Effector memory CD4-positive, alpha-beta T cell (primary cell): ENCODE results near the gene TUT7.
"Not testable (repeated sequence)": the region's sequence is repeated elsewhere in the genome, so short reads cannot be mapped to it uniquely, and the experiment has no call there.

ENCODE experiments used
- DNase-seq, 3 donors: peaks; one replicate each; pipeline ENCODE4 v3.0.0-alpha.2; 2020
- H3K27ac ChIP-seq: 2 replicates; pipeline ENCODE4 v1.7.0; 2013; ENCODE audit warnings: mild to moderate bottlenecking, low read length, moderate library complexity; ENCODE audit not compliant: insufficient read depth, poor library complexity, severe bottlenecking
- H3K27me3 ChIP-seq: replicated peaks from 2 replicates; pipeline ENCODE4 v1.7.0; 2013; ENCODE audit warnings: mild to moderate bottlenecking, low read length; ENCODE audit not compliant: insufficient read depth, control insufficient read depth, poor library complexity, severe bottlenecking
- H3K36me3 ChIP-seq: 2 replicates; pipeline ENCODE4 v1.7.0; 2013; ENCODE audit warnings: mild to moderate bottlenecking, low read length, moderate library complexity; ENCODE audit not compliant: control insufficient read depth, insufficient read depth
- H3K4me1 ChIP-seq: 2 replicates; pipeline ENCODE4 v1.7.0; 2013; ENCODE audit warnings: low read length, mild to moderate bottlenecking; ENCODE audit not compliant: control insufficient read depth, insufficient read depth, poor library complexity, severe bottlenecking
- H3K4me3 ChIP-seq: 2 replicates; pipeline ENCODE4 v1.7.0; 2013; ENCODE audit warnings: low read length, low read depth, mild to moderate bottlenecking; ENCODE audit not compliant: insufficient read depth, poor library complexity, severe bottlenecking
- H3K9me3 ChIP-seq: 2 replicates; pipeline ENCODE4 v1.7.0; 2013; ENCODE audit warnings: mild to moderate bottlenecking, low read length, moderate library complexity; ENCODE audit not compliant: control insufficient read depth

The TUT7 gene

DNA sequence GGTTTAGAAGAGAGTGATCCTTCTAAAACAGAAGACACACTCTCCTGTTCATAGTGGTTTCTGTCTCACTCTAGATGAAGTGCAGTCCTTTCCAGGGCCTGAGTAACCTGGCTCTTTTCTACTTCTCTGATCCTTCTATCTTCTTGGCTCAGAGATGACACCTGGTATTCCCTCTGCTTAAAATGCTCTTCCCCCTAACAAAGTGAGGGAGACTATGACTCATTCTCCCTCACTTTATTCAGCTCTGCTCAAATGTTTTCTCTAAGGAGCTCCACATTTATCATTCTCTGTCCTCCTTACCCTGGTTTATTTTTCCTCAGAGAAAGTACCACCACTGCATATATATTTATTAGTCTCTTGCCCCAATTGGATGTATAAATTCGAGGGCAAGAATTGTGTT, 24.6 kb downstream of the TUT7 start:
- DNase-seq: no peak
- Histone ChIP-seq H3K27ac (no peak overlapping the region), H3K27me3 (no peaks in the 10 kb centered on the region), H3K36me3 (peaks cover 53% of the 10 kb centered on the region), H3K4me3 (no peak overlapping the region), H3K9me3 (no peaks in the 10 kb centered on the region), H3K4me1 (no peaks in the 10 kb centered on the region)

DNA sequence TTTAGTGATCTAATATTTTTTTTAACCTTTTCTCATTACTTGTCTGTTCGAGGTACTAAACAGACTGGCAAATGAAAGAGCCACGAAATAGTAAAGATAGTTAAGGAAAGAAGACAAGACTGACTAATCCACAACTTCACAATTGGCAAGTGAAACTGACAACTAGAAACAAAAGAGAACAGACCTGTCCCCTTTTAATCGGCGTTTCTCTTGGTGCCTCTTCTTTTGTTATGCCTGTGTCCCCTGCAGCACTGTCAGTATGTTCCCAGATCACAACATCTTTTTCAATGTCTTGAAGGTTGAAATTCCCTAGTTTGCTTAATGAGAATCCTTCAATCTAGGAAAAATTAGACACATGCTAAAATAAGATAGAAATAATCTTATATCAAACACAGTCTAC, 26.1 kb downstream of the TUT7 start:
- Histone ChIP-seq H3K27ac (no peak overlapping the region), H3K27me3 (no peaks in the 10 kb centered on the region), H3K4me3 (no peak overlapping the region), H3K36me3 (peaks cover 57% of the 10 kb centered on the region), H3K4me1 (no peaks in the 10 kb centered on the region), H3K9me3 (no peaks in the 10 kb centered on the region)
- DNase-seq: no peak

DNA sequence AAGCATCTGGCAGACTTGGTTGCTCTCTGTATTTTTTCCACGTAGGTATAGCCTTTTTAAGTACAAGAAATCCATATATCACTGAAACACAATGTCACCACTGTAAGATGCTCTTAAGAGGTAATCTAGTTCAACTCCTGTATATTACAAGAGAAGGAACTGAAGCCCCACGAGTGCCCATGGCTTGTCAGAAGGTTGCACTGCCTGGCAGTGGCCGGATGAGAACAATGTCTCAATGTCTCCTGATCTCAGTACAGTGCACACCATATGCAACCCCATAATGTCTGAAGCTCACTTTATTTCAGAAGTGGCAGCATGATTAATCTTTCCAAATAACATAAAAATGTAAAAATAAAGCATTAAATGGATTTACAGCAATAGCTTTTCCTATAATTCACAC, 27.7 kb downstream of the TUT7 start:
- H3K4me1 ChIP-seq: no peaks in the 10 kb centered on the region
- no peaks in the 10 kb centered on the region for H3K27me3 ChIP-seq
- H3K27ac ChIP-seq: no peak overlapping the region
- H3K9me3 ChIP-seq: no peaks in the 10 kb centered on the region
- peaks cover 68% of the 10 kb centered on the region for H3K36me3 ChIP-seq
- no peak overlapping the region for H3K4me3 ChIP-seq
- DNase-seq: no peak

DNA sequence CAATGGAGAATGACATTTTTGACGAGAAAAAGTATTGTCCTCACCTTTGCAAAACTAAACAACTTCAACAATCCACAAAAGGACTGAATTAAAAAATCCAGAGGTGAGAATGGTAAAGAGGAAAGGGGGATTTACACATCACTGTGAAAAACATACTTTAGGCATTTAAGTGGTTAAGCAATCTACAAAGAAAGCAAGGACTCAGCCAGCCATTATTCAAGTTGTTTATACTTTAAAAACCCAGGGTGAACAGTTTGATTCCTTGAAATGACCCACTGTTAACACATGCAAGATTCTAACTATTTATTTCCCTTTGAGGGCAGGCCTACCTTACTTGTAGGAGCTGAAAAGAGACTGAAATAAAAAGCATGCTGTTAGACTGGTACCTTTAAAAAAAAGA, 29.3 kb downstream of the TUT7 start:
- Histone ChIP-seq H3K27ac (no peak overlapping the region), H3K4me3 (no peak overlapping the region), H3K4me1 (no peaks in the 10 kb centered on the region), H3K9me3 (no peaks in the 10 kb centered on the region), H3K36me3 (peaks cover 81% of the 10 kb centered on the region), H3K27me3 (no peaks in the 10 kb centered on the region)
- no peak for DNase-seq

DNA sequence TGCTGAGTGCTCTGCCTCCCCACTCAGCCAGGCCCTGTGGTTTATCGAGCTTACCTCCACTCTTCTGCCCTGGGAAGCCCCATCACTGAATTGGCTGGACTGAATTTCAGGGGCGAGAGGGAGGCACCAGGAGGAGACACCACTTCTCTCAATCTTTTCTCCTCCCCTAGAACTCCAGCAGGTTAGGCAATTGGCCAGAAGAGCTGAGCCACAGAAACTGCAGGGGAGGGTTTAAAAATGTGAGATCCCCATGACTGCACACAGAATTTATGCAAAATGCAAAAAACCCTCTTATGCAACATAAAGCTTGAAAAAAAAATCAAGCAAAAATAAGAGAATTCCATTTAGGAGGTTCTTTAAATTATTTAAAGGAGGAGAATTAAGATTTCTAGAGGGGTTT, 29.9 kb downstream of the TUT7 start:
- Histone ChIP-seq H3K27ac (no peak overlapping the region), H3K27me3 (no peaks in the 10 kb centered on the region), H3K4me3 (no peak overlapping the region), H3K9me3 (no peaks in the 10 kb centered on the region), H3K36me3 (peaks cover 87% of the 10 kb centered on the region), H3K4me1 (no peaks in the 10 kb centered on the region)
- no peak for DNase-seq

DNA sequence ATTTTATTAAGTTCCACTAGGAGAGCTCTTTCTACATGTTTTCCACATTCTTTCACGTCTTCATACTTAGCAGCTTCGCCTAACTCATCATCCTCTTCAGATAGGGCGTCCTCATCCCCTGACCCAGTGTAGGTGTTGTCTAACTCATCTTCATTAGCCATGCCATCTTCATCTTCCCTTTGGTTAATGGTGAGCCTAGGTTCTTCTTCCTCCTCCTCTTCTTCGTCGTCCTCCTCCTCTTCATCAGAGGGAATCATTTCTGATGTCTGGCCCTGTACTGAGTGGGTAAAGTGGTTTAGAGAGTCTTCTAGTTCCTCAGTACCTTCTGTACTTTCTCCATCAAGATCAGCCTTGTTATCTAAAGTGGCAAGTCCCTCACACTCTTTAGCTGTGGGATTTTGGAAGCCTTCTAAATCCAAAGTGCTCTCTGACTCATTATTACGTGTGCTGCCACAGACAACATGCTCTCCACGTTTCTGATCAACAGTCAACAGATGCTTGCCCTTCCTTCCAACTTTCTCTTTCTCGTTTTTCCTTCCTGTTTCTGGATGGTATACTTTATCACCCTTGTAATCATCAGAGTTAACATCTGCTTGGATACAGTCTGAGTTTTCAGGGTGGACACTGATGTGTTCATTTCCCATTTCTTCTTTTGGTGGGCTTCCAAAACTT, 31.1 kb downstream of the TUT7 start:
- Histone ChIP-seq H3K9me3 (no peaks in the 10 kb centered on the region), H3K27ac (no peak overlapping the region), H3K36me3 (peaks cover 96% of the 10 kb centered on the region), H3K4me3 (no peak overlapping the region), H3K4me1 (no peaks in the 10 kb centered on the region), H3K27me3 (no peaks in the 10 kb centered on the region)
- no peak for DNase-seq

DNA sequence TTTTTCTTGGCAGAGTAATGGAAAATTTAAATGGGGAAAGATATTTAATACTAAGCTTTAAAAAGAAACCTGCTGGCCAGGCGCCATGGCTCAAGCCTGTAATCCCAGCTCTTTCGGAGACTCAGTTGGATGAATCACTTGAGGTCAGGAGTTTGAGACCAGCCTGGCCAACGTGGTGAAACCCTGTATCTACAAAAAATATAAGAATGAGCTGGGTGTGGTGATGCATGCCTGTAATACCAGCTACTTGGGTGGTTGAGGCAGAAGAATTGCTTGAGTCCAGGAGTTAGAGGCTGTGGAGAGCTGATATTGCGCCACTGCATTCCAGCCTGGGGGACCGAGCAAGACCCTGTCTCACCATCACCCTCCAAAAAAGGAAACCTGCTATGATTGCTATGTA, 32.8 kb downstream of the TUT7 start:
- DNase-seq: no peak
- H3K27me3 ChIP-seq: no peaks in the 10 kb centered on the region
- H3K36me3 ChIP-seq: peaks cover 93% of the 10 kb centered on the region
- H3K4me1 ChIP-seq: no peaks in the 10 kb centered on the region
- no peaks in the 10 kb centered on the region for H3K9me3 ChIP-seq
- H3K27ac ChIP-seq: no peak overlapping the region
- H3K4me3 ChIP-seq: no peak overlapping the region

DNA sequence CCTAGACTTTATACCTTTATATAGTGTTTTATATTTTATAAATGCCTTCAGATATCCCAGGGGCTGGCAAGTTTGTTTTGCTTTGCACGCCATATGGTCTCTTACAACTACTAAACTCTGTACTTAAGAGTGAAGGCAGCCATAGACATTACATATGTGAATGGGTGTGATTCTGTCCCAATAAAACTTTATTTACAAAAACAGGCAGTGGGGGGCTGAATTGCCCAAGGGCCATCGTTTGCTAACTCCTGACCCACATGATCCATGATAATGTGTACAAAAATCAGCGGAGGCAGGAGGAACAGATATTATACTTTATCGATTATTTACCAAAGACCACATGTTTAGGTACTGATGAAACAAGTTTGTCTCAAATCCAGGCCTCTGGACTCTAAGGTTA, 36.0 kb downstream of the TUT7 start:
- H3K36me3 ChIP-seq: peaks cover 83% of the 10 kb centered on the region
- H3K9me3 ChIP-seq: no peaks in the 10 kb centered on the region
- DNase-seq: no peak
- no peak overlapping the region for H3K27ac ChIP-seq
- H3K4me3 ChIP-seq: no peak overlapping the region
- no peaks in the 10 kb centered on the region for H3K4me1 ChIP-seq
- no peaks in the 10 kb centered on the region for H3K27me3 ChIP-seq

DNA sequence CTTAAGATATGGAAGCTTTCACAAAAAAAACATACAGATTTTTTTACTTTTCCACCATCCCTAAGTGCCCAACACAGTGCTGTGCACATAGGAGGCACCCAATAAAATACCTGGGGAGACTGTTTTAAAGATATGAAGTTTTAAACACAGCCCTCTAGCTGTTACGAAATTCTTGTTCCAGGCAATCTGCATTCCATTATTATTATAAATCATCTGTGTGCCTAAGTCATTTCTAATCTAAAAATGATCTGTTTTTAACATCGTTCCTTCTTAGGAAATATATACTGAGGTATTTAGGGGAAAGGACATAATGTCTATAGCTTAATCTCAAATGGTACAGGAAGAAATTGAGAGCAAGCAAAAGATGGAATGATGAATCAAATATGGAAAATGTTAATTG, 39.1 kb downstream of the TUT7 start:
- Histone ChIP-seq H3K27me3 (no peaks in the 10 kb centered on the region), H3K9me3 (no peaks in the 10 kb centered on the region), H3K27ac (no peak overlapping the region), H3K4me1 (no peaks in the 10 kb centered on the region), H3K4me3 (no peak overlapping the region), H3K36me3 (peaks cover 67% of the 10 kb centered on the region)
- DNase-seq: no peak

DNA sequence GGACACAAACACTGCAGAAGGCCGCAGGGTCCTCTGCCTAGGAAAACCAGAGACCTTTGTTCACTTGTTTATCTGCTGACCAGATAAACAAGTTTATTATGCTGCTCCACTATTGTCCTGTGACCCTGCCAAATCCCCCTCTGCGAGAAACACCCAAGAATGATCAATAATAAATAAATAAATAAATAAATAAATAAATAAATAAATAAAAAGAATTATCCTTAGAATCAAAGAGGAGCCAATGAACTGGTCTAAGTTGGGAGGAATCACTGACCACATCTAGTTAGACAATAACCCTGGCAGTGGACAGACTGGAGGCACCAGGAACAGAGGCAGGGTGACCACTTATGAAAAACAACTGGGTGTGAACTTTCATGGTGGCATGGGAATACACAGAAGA, 41.3 kb downstream of the TUT7 start:
- not testable (repeated sequence) for H3K4me1 ChIP-seq, DNase-seq, H3K9me3 ChIP-seq, H3K27ac ChIP-seq, H3K4me3 ChIP-seq, H3K27me3 ChIP-seq
- peaks cover 64% of the 10 kb centered on the region for H3K36me3 ChIP-seq
